HCEC 1CT (cell line): ENCODE measurements around the gene LSM4.
"Not testable (repeated sequence)": the region's sequence is repeated elsewhere in the genome, so short reads cannot be mapped to it uniquely, and the experiment has no call there.

Experiments used
- DNase-seq: peaks from one replicate; pipeline ENCODE4 v3.0.0-alpha.2; 2017

Gene LSM4

GRCh38 chr19:18340190-18340989 lies 17.5 kb upstream of the LSM4 start, which contains the start of gene PGPEP1:
PGPEP1 (plus strand) TSS chr19:18340598; CDS start chr19:18340682, 84 bp downstream.
- DNase-seq: peak; percentile 33

GRCh38 chr19:18339723-18340122 lies 16.8 kb upstream of the LSM4 start:
- peak; percentile 29 for DNase-seq

- DNase-seq: no peak
Observed at GRCh38 chr19:18338541-18338940, 15.7 kb upstream of the LSM4 start.

GRCh38 chr19:18336121-18336520 lies 13.2 kb upstream of the LSM4 start:
- no peak for DNase-seq

DNA sequence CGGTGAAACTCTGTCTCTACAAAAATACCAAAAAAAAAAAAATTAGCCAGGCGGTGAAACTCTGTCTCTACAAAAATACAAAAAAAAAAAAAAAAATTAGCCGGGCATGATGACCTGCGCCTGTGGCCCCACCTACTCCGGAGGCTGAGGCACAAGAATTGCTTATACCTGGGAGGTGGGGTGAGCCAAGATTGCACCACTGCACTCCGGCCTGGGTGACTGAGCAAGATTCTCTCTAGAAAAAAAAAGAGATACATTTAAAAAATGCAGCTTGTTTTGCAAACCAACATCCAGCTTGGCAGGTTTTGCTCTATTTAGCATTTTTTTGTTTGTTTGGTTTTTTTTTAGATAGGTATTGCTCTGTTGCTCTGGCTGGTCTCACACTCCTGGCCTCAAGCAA lies 10.8 kb upstream of the LSM4 start:
- DNase-seq: no peak

DNA sequence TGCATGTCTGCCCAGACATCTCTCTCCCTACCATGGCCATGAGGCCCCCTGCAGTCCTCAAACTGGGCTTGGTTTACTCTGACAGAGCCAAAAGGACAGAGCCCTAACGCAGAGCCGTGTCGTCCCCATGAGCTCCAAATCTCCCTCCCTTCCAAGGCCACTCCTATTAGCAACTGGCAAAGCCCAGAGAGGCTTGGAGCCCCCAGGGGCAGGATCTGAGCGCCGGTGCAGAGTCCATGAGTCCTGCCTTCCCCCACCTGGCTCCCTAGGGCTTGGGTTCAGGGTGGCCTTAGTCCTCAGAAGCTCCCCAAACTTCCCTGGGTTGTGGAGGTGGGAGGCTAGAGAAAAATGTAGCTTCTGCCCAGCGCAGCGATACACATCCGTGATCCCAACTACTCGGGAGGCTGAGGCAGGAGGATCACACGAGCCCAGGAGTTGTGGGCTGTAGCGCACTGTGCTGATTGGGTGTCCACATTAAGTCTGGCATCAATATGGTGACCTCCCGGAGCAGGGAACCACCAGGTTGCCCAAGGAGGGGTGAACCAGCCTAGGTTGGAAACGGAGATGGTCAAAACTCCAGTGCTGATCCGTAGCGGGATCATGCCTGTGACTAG lies 10.1 kb upstream of the LSM4 start:
- DNase-seq: no peak

DNA sequence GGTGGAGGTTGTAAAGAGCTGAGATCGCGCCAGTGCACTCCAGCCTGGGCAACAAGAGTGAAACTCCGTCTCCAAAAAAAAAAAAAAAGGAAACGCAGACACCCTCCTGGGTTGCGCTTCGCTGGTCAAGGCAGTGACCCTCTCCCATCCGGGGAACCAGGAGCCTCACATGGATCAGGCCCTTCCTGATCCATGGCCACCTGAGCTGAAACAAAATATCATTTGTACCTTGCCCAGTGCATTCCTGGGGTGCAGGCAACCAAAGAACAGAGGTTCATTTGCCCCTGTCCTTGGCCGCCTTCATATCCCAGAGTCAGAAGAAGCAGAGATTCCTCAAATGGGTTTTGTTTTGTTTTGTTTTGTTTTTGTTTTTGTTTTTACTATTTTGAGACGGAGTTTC lies 8.0 kb upstream of the LSM4 start:
- no peak for DNase-seq

DNA sequence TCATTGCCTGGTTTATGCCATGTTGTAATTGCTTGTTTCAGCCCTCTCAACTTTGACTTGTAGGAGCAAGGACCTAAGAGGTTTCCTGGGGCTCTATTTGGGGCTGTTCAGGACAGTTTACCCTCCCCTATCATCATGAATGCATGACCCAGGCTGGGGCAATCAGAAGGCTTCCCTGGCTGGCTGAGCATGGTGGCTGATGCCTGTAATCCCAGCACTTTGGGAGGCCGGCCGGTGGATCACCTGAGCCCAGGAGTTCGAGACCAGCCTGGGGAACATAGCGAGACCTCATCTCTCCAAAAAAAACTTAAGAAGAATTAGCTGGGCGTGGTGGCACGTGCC lies 6.1 kb upstream of the LSM4 start:
- no peak for DNase-seq

- peak; percentile 97 for DNase-seq
Observed at GRCh38 chr19:18328340-18329034, 5.6 kb upstream of the LSM4 start.

DNA sequence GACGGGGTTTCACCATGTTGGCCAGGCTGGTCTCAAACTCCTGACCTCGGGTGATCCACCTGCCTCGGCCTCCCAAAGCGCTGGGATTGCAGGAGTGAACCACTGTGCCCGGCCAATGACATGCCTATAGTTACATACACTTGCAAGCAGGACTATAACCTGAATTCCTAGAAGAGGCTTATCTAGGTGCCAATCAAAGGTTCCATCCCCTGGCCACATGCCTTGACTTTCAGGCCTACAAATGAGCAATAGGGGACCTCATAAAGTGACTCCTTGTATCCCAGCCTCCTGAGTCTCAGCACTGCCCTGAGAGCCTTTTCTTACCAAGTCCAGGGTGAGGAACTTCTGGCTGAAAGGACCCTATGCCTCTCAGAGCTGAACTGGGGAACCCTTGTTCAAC lies 3.9 kb upstream of the LSM4 start:
- DNase-seq: no peak

DNA sequence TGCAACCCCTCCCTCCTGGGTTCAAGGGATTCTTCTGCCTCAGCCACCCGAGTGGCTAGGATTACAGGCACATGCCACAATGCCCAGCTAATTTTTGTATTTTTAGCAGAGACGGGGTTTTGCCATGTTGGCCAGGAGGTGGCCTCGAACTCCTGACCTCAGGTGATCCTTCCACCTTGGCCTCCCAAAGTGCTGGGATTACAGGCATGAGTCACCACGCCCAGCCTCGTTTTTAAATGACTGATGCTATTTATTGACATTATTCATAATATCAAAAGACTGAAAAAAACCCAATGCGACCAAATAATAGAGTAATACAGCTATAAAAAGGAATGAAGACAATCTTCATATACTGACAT lies 1.5 kb upstream of the LSM4 start:
- DNase-seq: not testable (repeated sequence)

GRCh38 chr19:18322318-18322758 lies 538 bp downstream of the LSM4 start:
- DNase-seq: peak; percentile 59

DNA sequence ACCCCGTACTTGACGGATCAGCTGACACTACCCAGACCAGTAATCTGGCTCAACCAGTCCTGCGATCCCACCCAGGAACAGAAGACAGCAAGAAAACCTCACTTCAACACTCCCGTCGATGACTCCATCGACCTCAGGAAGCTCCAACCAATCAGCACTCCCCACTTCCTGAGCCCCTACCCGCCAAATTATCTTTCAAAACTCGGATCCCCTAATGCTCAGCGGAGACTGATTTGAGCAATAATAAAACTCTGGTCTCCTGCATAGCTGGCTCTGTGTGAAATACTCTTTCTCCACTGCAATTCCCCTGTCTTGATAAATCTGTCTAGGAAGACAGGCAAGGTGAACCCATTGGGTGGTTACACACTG lies 1.2 kb downstream of the LSM4 start:
- no peak for DNase-seq

GRCh38 chr19:18320865-18321733 lies 1.8 kb downstream of the LSM4 start:
- DNase-seq: no peak

DNA sequence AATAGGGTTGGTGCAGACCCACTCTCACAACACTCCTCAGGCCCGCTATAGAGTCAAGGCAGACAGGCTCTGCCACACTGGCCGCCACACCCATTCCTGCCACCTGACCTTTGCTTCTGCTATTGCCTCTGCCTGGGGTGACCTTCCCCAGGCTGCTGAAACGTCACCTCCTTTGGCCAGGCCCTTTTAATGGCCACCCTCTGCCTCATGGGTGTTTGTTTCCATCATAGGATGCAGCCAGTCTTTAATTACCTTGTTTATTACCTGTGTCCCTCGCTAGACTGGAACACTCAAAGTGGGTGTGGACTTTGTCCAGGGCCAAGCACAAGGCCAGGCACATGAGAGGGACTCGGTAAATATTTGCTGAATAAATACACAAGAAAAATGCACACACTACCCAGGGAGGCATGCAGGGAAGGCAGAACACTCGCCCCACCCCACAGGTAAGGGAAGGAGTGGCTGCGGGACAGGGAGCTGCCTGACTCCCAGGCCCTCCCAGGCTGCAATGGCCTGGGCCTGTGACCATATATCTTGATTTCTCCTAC lies 3.2 kb downstream of the LSM4 start:
- DNase-seq: no peak

GRCh38 chr19:18317961-18318800 lies 4.7 kb downstream of the LSM4 start:
- no peak for DNase-seq

- DNase-seq: no peak
Observed at GRCh38 chr19:18313398-18313797, 9.5 kb downstream of the LSM4 start.

GRCh38 chr19:18312092-18312534 lies 10.8 kb downstream of the LSM4 start:
- no peak for DNase-seq

DNA sequence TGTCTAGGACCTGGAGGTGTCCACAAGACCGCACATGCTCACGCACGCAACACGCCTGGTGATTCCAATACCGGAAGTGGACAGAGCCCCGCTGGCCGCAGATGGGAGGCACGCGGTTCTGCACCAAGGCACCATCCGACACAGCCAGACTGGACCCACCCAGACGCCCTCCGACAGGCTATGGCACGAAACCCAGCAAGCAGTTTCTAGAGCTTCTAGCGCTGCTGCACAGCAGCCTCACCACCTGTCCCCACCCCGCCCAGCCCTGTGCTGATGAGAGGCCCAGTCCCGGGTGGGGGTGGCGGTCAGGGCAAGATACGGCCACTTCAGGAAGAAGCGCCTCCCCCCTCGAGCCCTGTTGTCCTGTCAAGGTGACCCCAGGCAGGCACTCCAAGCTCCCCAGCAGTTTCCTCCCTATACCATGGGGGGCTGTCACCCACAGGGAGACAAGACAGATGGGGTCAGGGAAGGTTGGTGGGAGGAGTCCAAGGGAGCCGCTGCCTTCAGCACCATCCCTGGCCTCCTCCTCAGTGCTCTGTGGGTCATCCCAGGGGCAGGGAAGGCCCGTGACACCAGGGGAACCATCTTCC lies 11.3 kb downstream of the LSM4 start:
- DNase-seq: no peak

DNA sequence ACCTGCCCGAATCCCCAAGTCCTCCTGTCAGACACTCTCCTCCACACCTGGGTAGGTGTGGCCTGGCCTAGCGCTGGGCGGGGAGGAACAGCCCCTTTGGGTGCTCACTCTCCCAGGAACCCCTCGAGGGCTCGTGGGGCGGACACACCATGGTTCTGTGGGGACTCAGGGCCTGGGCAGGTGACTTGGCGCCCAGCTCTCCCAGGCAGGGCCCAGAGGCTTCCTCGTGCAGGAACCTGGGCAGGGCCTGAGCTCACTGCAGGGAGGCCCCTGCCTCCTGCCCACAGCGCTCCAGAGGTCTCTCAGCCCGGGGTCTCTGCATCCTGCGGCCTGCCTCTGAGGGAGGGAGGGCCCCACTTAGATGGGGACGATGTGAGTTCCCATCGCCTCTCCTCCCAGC lies 11.9 kb downstream of the LSM4 start:
- DNase-seq: no peak

DNA sequence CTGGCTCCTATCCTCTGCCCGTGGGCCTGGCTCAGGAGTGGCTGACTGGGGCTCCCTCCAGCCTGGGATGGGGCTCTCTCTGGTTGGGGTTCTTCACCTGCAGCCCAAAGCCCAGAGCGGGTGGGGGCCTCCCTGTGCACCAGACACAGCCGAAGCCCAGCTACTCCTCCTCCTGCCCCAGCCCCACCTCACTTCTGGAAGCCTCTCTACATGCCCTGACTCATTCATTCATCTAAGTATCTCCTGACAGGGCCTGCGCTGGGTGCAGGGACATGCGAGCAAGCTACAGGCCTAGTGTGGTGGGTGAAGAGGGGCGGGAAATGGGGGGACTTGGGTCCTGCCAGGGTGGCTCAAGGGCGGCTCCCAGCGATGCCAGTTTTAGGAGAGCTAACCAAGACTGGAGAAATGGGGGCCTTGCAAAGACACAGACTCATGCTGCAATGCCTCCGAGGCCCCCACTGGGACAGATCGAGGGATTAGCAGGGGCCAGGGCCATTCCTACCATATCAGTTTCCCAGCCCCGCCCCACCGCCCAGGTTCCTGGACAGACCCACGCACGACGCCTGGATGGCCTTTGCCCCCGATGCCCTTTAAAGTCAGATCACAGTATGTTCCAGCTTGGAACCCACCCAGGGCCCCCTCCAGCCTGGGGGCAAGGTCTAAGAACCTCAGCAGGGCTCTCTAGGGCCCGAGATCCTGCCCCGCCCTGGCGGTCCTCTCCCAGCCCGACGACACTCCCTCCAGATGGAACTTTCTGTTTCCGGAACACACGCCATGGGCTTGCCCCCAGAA lies 12.6 kb downstream of the LSM4 start:
- DNase-seq: no peak
